ENCODE data around the gene COL5A3.
A peak's percentile ranks its signal among the peaks of the same experiment; 100 is the strongest.
"Not testable (repeated sequence)": the region's sequence is repeated elsewhere in the genome, so short reads cannot be mapped to it uniquely, and the experiment has no call there.

The COL5A3 gene

GRCh38 chr19:10010247-10010691, at the start of gene COL5A3:
Gene COL5A3, minus strand, starts transcription at chr19:10010504. Its CDS starts 119 bp downstream, at chr19:10010385.
- no peak for DNase-seq

GRCh38 chr19:10052602-10053360, 42.5 kb upstream of the COL5A3 start:
- DNase-seq: no peak

- DNase-seq: no peak
Measured at GRCh38 chr19:10049626-10050025, 39.3 kb upstream of the COL5A3 start.

GRCh38 chr19:10045371-10045770, 35.1 kb upstream of the COL5A3 start:
- DNase-seq: no peak

GRCh38 chr19:10044390-10044789, 34.1 kb upstream of the COL5A3 start:
- no peak for DNase-seq

- DNase-seq: no peak
Measured at GRCh38 chr19:10043286-10043927, 33.1 kb upstream of the COL5A3 start.

- no peak for DNase-seq
Measured at GRCh38 chr19:10037809-10038208, 27.5 kb upstream of the COL5A3 start.

- DNase-seq: no peak
Measured at GRCh38 chr19:10037367-10037766, 27.1 kb upstream of the COL5A3 start.

GRCh38 chr19:10036601-10037071, 26.3 kb upstream of the COL5A3 start:
- DNase-seq: no peak

- DNase-seq: no peak
Measured at GRCh38 chr19:10033614-10034013, 23.3 kb upstream of the COL5A3 start.

GRCh38 chr19:10027158-10027997, 17.1 kb upstream of the COL5A3 start:
- peak; percentile 30 for DNase-seq

- no peak for DNase-seq
Measured at GRCh38 chr19:10026744-10027143, 16.4 kb upstream of the COL5A3 start.

GRCh38 chr19:10023096-10023495, 12.8 kb upstream of the COL5A3 start:
- DNase-seq: not testable (repeated sequence)

- DNase-seq: no peak
Measured at GRCh38 chr19:10021863-10022262, 11.6 kb upstream of the COL5A3 start.

GRCh38 chr19:10021446-10021845, 11.1 kb upstream of the COL5A3 start:
- DNase-seq: no peak

- no peak for DNase-seq
Measured at GRCh38 chr19:10020851-10021250, 10.5 kb upstream of the COL5A3 start.

- DNase-seq: no peak
Measured at GRCh38 chr19:10019246-10019645, 8.9 kb upstream of the COL5A3 start.

GRCh38 chr19:10018786-10019185, 8.5 kb upstream of the COL5A3 start:
- no peak for DNase-seq

GRCh38 chr19:10018263-10018662, 8.0 kb upstream of the COL5A3 start:
- no peak for DNase-seq

GRCh38 chr19:10013834-10014618, 3.7 kb upstream of the COL5A3 start:
- DNase-seq: no peak

- DNase-seq: no peak
Measured at GRCh38 chr19:10013316-10013715, 3.0 kb upstream of the COL5A3 start, which contains the start of gene RDH8. Gene RDH8, plus strand, starts transcription at chr19:10013483. Its CDS starts 15 bp downstream, at chr19:10013498.

GRCh38 chr19:10011974-10012373, 1.7 kb upstream of the COL5A3 start:
- DNase-seq: no peak

Data from NCI-H748 treated with DMSO at 0.1 percent for 48 hours (cell line).